ENCODE measurements around the gene GSK3B.

DNA sequence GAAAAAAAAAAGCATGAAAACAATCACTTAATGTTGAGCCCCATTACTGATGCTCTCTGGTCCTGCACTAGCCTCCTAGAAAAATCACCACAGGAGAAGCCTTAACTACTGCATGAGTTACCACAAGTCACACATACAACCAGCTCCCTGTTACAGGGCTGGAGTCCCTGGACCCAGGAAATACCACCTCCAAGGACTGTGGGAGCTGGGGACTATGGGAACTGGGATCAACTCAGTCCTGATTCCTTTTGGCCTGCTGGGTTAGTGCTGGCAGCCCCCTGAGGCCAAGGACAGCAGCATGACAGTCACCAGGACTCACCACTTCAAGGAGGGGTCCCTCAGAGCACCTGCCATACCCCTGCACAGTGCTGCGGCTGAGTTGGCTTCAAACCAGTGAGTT, 311.8 kb downstream of the GSK3B start:
- TF ChIP-seq, protein P1, sequence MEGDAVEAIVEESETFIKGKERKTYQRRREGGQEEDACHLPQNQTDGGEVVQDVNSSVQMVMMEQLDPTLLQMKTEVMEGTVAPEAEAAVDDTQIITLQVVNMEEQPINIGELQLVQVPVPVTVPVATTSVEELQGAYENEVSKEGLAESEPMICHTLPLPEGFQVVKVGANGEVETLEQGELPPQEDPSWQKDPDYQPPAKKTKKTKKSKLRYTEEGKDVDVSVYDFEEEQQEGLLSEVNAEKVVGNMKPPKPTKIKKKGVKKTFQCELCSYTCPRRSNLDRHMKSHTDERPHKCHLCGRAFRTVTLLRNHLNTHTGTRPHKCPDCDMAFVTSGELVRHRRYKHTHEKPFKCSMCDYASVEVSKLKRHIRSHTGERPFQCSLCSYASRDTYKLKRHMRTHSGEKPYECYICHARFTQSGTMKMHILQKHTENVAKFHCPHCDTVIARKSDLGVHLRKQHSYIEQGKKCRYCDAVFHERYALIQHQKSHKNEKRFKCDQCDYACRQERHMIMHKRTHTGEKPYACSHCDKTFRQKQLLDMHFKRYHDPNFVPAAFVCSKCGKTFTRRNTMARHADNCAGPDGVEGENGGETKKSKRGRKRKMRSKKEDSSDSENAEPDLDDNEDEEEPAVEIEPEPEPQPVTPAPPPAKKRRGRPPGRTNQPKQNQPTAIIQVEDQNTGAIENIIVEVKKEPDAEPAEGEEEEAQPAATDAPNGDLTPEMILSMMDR (IDR thresholded peaks at IDR 0.05), result no peak
- TF ChIP-seq EZH2 (IDR thresholded peaks at IDR 0.05; ENCODE audit: borderline replicate concordance, insufficient read depth, low read depth, low read length, poor library complexity, severe bottlenecking), result no peak

All from B cell (primary cell).